ENCODE results near the gene DLG2. TPM values are rescaled to one million over a fixed set of nuclear protein-coding genes. Genes with fewer than 3 reads are reported as not detected.
A peak's percentile ranks its signal among the peaks of the same experiment; 100 is the strongest.

DLG2 gene
- polyA plus RNA-seq, 4 donors, result 10.8 to 15.6 (median 12.2) TPM

DNA sequence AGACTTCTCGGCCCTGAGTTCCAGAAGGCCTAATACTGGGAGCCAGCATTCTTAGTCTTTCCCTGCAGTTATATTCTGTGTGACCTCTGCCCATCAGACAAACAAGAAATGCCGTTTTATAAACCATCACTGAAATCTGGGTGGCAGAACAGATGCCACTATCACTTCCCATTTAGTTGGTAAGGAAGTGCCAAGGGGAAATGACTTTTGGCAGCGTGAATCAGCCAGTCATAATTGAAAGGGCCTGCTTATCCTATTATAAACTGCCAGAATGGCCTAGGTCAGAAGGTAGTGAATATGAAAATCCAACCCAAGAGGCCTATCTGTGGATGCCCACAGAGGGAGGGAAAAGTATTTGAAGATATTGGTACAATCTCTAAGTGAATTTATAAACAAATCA lies 1694.1 kb downstream of the DLG2 start:
- no peak for DNase-seq (ENCODE audit: low read depth in 4 of 4, low spot score in 2 of 4)

DNA sequence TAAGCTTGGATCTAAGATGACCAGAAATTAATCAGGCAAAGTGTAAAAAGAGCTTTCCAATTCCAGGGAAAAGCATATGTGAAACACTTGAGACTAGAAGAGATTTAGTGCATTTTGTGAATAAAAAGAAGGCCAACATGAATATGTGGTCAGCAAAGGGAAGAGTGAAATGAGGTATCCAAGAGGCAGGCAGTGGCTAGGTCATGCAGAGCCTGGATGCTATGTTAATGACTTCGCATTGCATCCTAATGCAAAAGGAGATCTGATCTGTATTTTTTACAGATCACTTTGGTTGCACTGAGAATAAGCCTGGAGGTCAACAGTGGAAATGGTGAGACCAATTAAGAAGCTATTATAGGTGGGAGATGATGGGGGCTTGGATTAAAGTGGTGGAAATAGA lies 1699.7 kb downstream of the DLG2 start:
- DNase-seq (ENCODE audit: low read depth in 4 of 4, low spot score in 2 of 4), result no peak

DNA sequence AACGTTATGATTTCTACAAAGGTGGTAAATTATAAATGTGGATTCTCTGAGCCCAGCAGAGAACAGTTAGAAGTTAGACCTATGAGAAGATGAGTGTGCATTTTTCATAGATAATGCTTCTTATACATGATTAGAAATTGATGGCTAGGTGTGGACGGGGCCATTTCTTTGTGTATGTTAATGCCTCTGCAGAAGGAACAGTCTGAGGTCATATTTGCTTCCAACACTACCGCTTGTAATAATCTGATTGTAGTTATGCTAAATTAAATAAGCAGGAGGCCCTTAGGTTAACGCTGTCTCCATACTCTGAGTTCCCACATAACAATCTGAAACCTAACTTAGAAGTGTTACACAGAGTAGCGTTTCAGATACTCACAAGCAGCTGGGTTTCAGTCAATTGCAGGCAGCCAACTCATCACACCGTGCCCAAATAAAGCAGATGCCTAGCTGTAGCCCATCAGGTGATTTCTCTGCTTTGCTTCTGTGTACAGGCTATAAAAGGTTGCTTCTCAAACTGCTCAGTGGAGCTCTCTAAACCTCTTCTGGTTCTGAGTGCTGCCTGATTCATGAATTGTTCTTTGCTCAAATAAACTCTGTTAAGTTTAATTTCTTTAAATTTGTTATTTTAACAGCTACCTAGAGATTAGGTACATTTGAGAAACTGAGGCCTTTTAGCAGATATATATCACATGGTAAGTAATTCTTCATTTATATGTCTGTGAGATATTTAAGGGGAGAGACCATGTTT lies 1702.2 kb downstream of the DLG2 start:
- no peak for DNase-seq (ENCODE audit: low read depth in 4 of 4, low spot score in 2 of 4)

- DNase-seq (ENCODE audit: low read depth in 4 of 4, low spot score in 2 of 4), result no peak
These were observed 1703.2 kb downstream of the DLG2 start for GRCh38 chr11:83923961-83924360.

DNA sequence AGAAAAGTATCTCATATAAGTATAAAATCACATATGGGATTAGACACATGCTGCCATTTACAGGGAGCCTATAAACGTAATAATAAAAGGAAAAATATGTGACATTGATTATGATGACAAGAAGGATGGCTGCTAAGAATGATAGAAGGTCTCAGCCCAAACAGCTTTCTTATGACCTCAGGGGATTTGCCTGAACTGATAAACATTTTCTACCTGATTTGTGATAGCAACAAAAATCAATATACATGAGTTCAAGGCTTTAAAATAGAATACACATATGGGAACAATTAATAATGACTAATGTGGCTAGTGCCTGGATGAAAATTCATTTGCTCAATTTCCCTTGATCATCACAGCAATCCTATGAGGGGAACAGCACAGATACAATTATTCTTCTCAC lies 1704.2 kb downstream of the DLG2 start:
- no peak for DNase-seq (ENCODE audit: low read depth in 4 of 4, low spot score in 2 of 4)

- DNase-seq (ENCODE audit: low read depth in 4 of 4, low spot score in 2 of 4), result no peak
These were observed 1704.8 kb downstream of the DLG2 start for GRCh38 chr11:83922318-83922717.

DNA sequence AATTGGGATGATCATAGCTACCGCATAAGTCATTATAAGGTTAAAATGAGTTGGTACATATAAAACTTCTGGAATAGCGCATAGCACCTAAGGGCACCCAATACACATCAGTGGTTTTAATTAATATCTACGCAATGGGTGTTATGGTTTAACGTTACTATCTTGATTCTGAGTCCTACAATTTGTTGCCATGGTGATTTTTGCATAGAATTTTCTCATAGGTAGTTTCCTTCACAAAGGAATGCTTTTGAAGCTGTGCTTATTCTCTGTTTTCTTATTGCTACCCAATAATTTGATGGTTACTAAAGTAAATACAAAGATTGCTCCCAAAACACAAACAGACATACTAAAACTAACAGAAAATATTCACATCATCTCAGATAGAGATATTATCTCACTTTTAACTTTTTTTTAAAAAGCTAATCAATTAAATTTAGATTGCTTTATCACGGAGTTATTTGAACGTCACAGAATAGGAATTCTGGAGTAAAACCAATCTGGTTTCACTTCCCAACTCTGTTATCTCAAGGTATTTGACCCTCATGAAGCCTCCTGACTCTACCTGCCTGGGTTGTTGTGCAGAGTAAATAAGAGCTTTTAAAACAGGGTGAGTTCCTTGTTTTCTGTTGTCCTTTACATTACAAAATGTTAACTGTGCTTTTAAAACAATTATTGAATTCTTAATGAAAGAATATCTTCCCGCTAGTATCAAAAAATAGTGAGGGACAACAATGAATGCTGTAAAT lies 1705.5 kb downstream of the DLG2 start:
- no peak for DNase-seq (ENCODE audit: low read depth in 4 of 4, low spot score in 2 of 4)

- no peak for DNase-seq (ENCODE audit: low read depth in 4 of 4, low spot score in 2 of 4)
These were observed 1708.7 kb downstream of the DLG2 start for GRCh38 chr11:83918476-83918875.

GRCh38 chr11:83914995-83915394 lies 1712.1 kb downstream of the DLG2 start:
- DNase-seq (ENCODE audit: low read depth in 4 of 4, low spot score in 2 of 4), result no peak

GRCh38 chr11:83909579-83910534 lies 1717.3 kb downstream of the DLG2 start:
- DNase-seq (ENCODE audit: low read depth in 4 of 4, low spot score in 2 of 4), result peak in 3 of 4 donors; percentile 23 to 29 (median 29)

GRCh38 chr11:83908298-83908856 lies 1718.8 kb downstream of the DLG2 start:
- DNase-seq (ENCODE audit: low read depth in 4 of 4, low spot score in 2 of 4), result no peak

DNA sequence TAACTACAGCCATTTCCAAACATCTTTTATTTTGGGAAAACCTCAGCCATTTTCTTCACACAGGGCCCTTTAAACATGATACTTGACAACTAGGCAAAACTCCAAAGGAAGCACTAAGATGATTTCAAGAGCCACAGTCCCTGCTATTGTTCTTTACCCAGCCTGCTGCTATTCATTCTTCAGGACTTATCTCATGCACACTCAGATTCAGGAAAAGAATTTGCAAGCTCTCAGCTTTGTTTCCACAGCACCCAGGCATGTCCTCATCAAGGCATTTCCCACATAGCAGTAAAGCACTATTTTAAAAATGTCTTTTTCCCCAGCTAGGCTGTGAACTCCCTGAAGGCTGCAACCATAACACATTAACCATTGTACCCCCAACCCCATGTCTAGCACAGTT lies 1731.6 kb downstream of the DLG2 start:
- no peak for DNase-seq (ENCODE audit: low read depth in 4 of 4, low spot score in 2 of 4)

GRCh38 chr11:83881428-83881827 lies 1745.7 kb downstream of the DLG2 start:
- no peak for DNase-seq (ENCODE audit: low read depth in 4 of 4, low spot score in 2 of 4)

DNA sequence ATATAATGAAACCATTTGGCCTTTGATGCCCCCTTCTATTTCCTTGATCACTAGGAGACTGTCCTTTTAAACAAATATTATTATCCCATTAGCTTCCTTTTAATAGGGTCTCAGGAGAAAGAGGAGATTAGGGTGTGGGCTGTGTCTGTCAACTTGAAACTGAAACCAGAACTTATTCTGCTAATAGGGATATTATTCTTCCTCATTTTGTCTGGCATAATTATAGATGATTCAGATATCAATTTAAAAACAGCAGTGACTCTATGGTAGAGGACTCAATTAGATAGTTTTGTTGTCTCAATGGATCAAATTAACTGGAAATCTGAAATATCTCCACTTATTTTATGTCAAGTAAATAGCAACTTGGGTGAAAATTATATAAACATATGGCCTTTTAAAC lies 1756.1 kb downstream of the DLG2 start:
- DNase-seq (ENCODE audit: low read depth in 4 of 4, low spot score in 2 of 4), result no peak

GRCh38 chr11:83866655-83867054 lies 1760.5 kb downstream of the DLG2 start:
- no peak for DNase-seq (ENCODE audit: low read depth in 4 of 4, low spot score in 2 of 4)

GRCh38 chr11:83865636-83866461 lies 1761.3 kb downstream of the DLG2 start:
- no peak for DNase-seq (ENCODE audit: low read depth in 4 of 4, low spot score in 2 of 4)

- no peak for DNase-seq (ENCODE audit: low read depth in 4 of 4, low spot score in 2 of 4)
These were observed 1762.6 kb downstream of the DLG2 start for GRCh38 chr11:83864412-83865057.

- no peak for DNase-seq (ENCODE audit: low read depth in 4 of 4, low spot score in 2 of 4)
These were observed 1763.9 kb downstream of the DLG2 start for GRCh38 chr11:83863272-83863671.

DNA sequence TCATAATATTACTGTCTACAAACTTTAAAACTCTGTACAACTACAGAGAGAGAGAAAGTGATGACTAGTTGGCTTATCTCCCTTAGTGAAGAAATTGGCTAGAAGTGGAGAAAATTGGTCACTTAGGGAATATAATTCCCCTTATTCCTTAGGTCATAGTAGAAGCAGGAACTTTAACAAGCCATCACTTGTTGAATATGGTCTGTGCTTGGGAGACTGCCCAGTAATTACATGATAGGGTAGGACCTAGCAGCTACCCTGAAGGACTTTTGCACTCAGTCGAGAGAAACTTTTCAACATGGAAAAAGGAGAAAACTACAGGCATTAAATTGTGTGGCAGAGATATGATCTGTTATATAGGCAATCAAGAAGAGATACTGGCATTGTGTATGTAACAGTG lies 1764.5 kb downstream of the DLG2 start:
- no peak for DNase-seq (ENCODE audit: low read depth in 4 of 4, low spot score in 2 of 4)
